ENCODE data around the gene NUCB1. TPM values are rescaled to one million over a fixed set of nuclear protein-coding genes. Genes with fewer than 3 reads are reported as not detected.
"Not testable (repeated sequence)": the region's sequence is repeated elsewhere in the genome, so short reads cannot be mapped to it uniquely, and the experiment has no call there.

NUCB1 gene
- 100 to 1,000 TPM; 311 to 334 (median 332) TPM for polyA plus RNA-seq (ENCODE audit: insufficient read length in 3 of 3)
- long read RNA-seq, donor 1, transcript NUCB1-201 (13 exons, 2,668 nt) = major isoform, 26 of 88 reads
- long read RNA-seq, donor 1, partial matches to known transcripts = 60 of 88 reads
- long read RNA-seq, donor 1, other reads (novel, unspliced or antisense) = 0 of 88 reads
- long read RNA-seq, donor 2, transcript NUCB1-201 (13 exons, 2,668 nt) = major isoform, 48 of 95 reads
- long read RNA-seq, donor 2, partial matches to known transcripts = 44 of 95 reads
- long read RNA-seq, donor 2, other reads (novel, unspliced or antisense) = 0 of 95 reads
- long read RNA-seq, donor 3, transcript NUCB1-201 (13 exons, 2,668 nt) = major isoform, 16 of 104 reads
- long read RNA-seq, donor 3, partial matches to known transcripts = 86 of 104 reads
- long read RNA-seq, donor 3, other reads (novel, unspliced or antisense) = 0 of 104 reads
- long read RNA-seq, donor 4, transcript NUCB1-201 (13 exons, 2,668 nt) = major isoform, 63 of 156 reads
- long read RNA-seq, donor 4, partial matches to known transcripts = 91 of 156 reads
- long read RNA-seq, donor 4, other reads (novel, unspliced or antisense) = 0 of 156 reads
- long read RNA-seq, donor 5, partial matches to known transcripts = 80 of 85 reads
- long read RNA-seq, donor 5, other reads (novel, unspliced or antisense) = 0 of 85 reads
- long read RNA-seq, donor 6, transcript NUCB1-201 (13 exons, 2,668 nt) = major isoform, 21 of 51 reads
- long read RNA-seq, donor 6, transcript NUCB1-206 (3 exons, 563 nt) = minor isoform, 5 of 51 reads
- long read RNA-seq, donor 6, partial matches to known transcripts = 24 of 51 reads
- long read RNA-seq, donor 6, other reads (novel, unspliced or antisense) = 0 of 51 reads
- long read RNA-seq, donor 7, transcript NUCB1-201 (13 exons, 2,668 nt) = major isoform, 30 of 189 reads
- long read RNA-seq, donor 7, partial matches to known transcripts = 153 of 189 reads
- long read RNA-seq, donor 7, other reads (novel, unspliced or antisense) = 0 of 189 reads
- long read RNA-seq, donor 8, transcript NUCB1-201 (13 exons, 2,668 nt) = major isoform, 14 of 30 reads
- long read RNA-seq, donor 8, partial matches to known transcripts = 13 of 30 reads
- long read RNA-seq, donor 8, other reads (novel, unspliced or antisense) = 0 of 30 reads
- long read RNA-seq, donor 9, transcript NUCB1-201 (13 exons, 2,668 nt) = major isoform, 27 of 110 reads
- long read RNA-seq, donor 9, partial matches to known transcripts = 78 of 110 reads
- long read RNA-seq, donor 9, other reads (novel, unspliced or antisense) = 0 of 110 reads
- long read RNA-seq, donor 10, transcript NUCB1-201 (13 exons, 2,668 nt) = major isoform, 21 of 73 reads
- long read RNA-seq, donor 10, partial matches to known transcripts = 47 of 73 reads
- long read RNA-seq, donor 10, other reads (novel, unspliced or antisense) = 0 of 73 reads
- long read RNA-seq, donor 11, partial matches to known transcripts = 20 of 25 reads
- long read RNA-seq, donor 11, other reads (novel, unspliced or antisense) = 0 of 25 reads
- long read RNA-seq, donor 12, transcript NUCB1-201 (13 exons, 2,668 nt) = major isoform, 37 of 116 reads
- long read RNA-seq, donor 12, partial matches to known transcripts = 71 of 116 reads
- long read RNA-seq, donor 12, other reads (novel, unspliced or antisense) = 0 of 116 reads
- long read RNA-seq, donor 13, partial matches to known transcripts = 6 of 10 reads
- long read RNA-seq, donor 13, other reads (novel, unspliced or antisense) = 0 of 10 reads
- long read RNA-seq, donor 14 = 0 reads
- long read RNA-seq, donor 15, transcript NUCB1-206 (3 exons, 563 nt) = minor isoform, 5 of 147 reads
- long read RNA-seq, donor 15, transcript NUCB1-201 (13 exons, 2,668 nt) = major isoform, 49 of 147 reads
- long read RNA-seq, donor 15, partial matches to known transcripts = 91 of 147 reads
- long read RNA-seq, donor 15, other reads (novel, unspliced or antisense) = 0 of 147 reads
- long read RNA-seq, donor 16, transcript NUCB1-201 (13 exons, 2,668 nt) = major isoform, 25 of 128 reads
- long read RNA-seq, donor 16, partial matches to known transcripts = 100 of 128 reads
- long read RNA-seq, donor 16, other reads (novel, unspliced or antisense) = 0 of 128 reads

GRCh38 chr19:48899781-48900476 is at the start of gene NUCB1:
NUCB1 (plus strand) TSS chr19:48900312; CDS start chr19:48900797, 485 bp downstream.
- peak; percentile 99 for DNase-seq

- DNase-seq = no peak
Observed at GRCh38 chr19:48852292-48852691, 47.8 kb upstream of the NUCB1 start.

- no peak for DNase-seq
Observed at GRCh38 chr19:48853483-48853882, 46.6 kb upstream of the NUCB1 start.

GRCh38 chr19:48854103-48854502 is 46.0 kb upstream of the NUCB1 start:
- DNase-seq = no peak

GRCh38 chr19:48856921-48857320 is 43.2 kb upstream of the NUCB1 start:
- DNase-seq = no peak

- no peak for DNase-seq
Observed at GRCh38 chr19:48858984-48859710, 41.0 kb upstream of the NUCB1 start.

GRCh38 chr19:48859711-48860572 is 40.2 kb upstream of the NUCB1 start:
- DNase-seq = no peak

GRCh38 chr19:48861313-48861712 is 38.8 kb upstream of the NUCB1 start:
- no peak for DNase-seq

GRCh38 chr19:48862827-48863226 is 37.3 kb upstream of the NUCB1 start:
- no peak for DNase-seq

- DNase-seq = no peak
Observed at GRCh38 chr19:48866692-48867091, 33.4 kb upstream of the NUCB1 start.

GRCh38 chr19:48867123-48867745 is 32.9 kb upstream of the NUCB1 start:
- no peak for DNase-seq

- no peak for DNase-seq
Observed at GRCh38 chr19:48867746-48868113, 32.4 kb upstream of the NUCB1 start.

GRCh38 chr19:48868114-48868886 is 31.8 kb upstream of the NUCB1 start, which contains the start of gene PLEKHA4:
PLEKHA4 (minus strand) TSS chr19:48868617; CDS start chr19:48867620, 997 bp downstream.
- DNase-seq = no peak

GRCh38 chr19:48870048-48870447 is 30.1 kb upstream of the NUCB1 start:
- DNase-seq = no peak

- not testable (repeated sequence) for DNase-seq
Observed at GRCh38 chr19:48871471-48872181, 28.5 kb upstream of the NUCB1 start.
